GM23338 (cell line): ENCODE results near the gene IL19. TPM values are rescaled to one million over a fixed set of nuclear protein-coding genes. Genes with fewer than 3 reads are reported as not detected.

Experiments used
- ATAC-seq: fragments of 200-7000 bp; cut with Tn5 transposase; 3 replicates; pipeline ENCODE4 v1.9.1; 2020
- DNase-seq: peaks from one replicate; pipeline ENCODE4 v3.0.0-alpha.2; 2015; ENCODE audit warnings: low spot score
- H2AFZ ChIP-seq: fragments of 200-600 bp; sonication (generic); 2 replicates; pipeline ENCODE4 v1.8.0; 2016; ENCODE audit warnings: antibody characterized with exemption, mild to moderate bottlenecking, moderate library complexity
- H3F3A ChIP-seq: fragments of 200-600 bp; sonication (generic); replicated peaks from 2 replicates; pipeline ENCODE4 v1.8.0; 2017; ENCODE audit warnings: antibody characterized with exemption, mixed run types, low read depth
- H3K27ac ChIP-seq: fragments of 200-600 bp; sonication (generic); 2 replicates; pipeline ENCODE4 v1.6.1; 2016; ENCODE audit warnings: low read depth
- H3K27me3 ChIP-seq: fragments of 200-600 bp; sonication (generic); 2 replicates; pipeline ENCODE4 v1.8.0; 2016; ENCODE audit warnings: mild to moderate bottlenecking, mixed run types, moderate library complexity; ENCODE audit not compliant: insufficient read depth
- H3K36me3 ChIP-seq: fragments of 200-600 bp; sonication (generic); 2 replicates; pipeline ENCODE4 v1.8.0; 2016; ENCODE audit warnings: mild to moderate bottlenecking; ENCODE audit not compliant: insufficient read depth
- H3K4me1 ChIP-seq: fragments of 200-600 bp; sonication (generic); 2 replicates; pipeline ENCODE4 v1.8.0; 2016; ENCODE audit warnings: mild to moderate bottlenecking, moderate library complexity; ENCODE audit not compliant: insufficient read depth
- H3K4me2 ChIP-seq: fragments of 200-600 bp; sonication (generic); 2 replicates; pipeline ENCODE4 v1.7.1; 2017; ENCODE audit warnings: mixed run types
- H3K4me3 ChIP-seq: fragments of 200-600 bp; sonication (generic); 2 replicates; pipeline ENCODE4 v1.6.1; 2016; ENCODE audit warnings: mixed run types
- H3K79me2 ChIP-seq: fragments of 200-600 bp; sonication (generic); replicated peaks from 2 replicates; pipeline ENCODE4 v1.8.0; 2017; ENCODE audit warnings: mild to moderate bottlenecking; ENCODE audit not compliant: insufficient read depth
- H3K9me2 ChIP-seq: fragments of 200-600 bp; sonication (generic); 2 replicates; pipeline ENCODE4 v1.8.0; 2017; ENCODE audit not compliant: insufficient read depth
- H4K20me1 ChIP-seq: fragments of 200-600 bp; sonication (generic); replicated peaks from 2 replicates; pipeline ENCODE4 v1.8.0; 2017; ENCODE audit warnings: mild to moderate bottlenecking; ENCODE audit not compliant: insufficient read depth
- H3K27ac Mint-ChIP-seq: 2 replicates; pipeline ENCODE4 v1.8.0; 2020; ENCODE audit warnings: inconsistent platforms, mild to moderate bottlenecking, moderate library complexity, mixed read lengths
- H3K27me3 Mint-ChIP-seq: 3 replicates; pipeline ENCODE4 v1.8.0; 2022; ENCODE audit warnings: low read depth, mild to moderate bottlenecking, moderate library complexity, mixed read lengths, inconsistent platforms; ENCODE audit not compliant: insufficient read depth, poor library complexity
- H3K36me3 Mint-ChIP-seq: 3 replicates; pipeline ENCODE4 v1.8.0; 2021; ENCODE audit warnings: low read depth, mild to moderate bottlenecking, inconsistent platforms, moderate library complexity, mixed read lengths
- H3K4me1 Mint-ChIP-seq: 3 replicates; pipeline ENCODE4 v1.8.0; 2020; ENCODE audit warnings: mild to moderate bottlenecking, inconsistent platforms, mixed read lengths
- H3K4me3 Mint-ChIP-seq: 3 replicates; pipeline ENCODE4 v1.8.0; 2021; ENCODE audit warnings: moderate library complexity, mild to moderate bottlenecking, inconsistent platforms, mixed read lengths
- H3K9me3 Mint-ChIP-seq: 3 replicates; pipeline ENCODE4 v1.8.0; 2020; ENCODE audit warnings: moderate library complexity, mild to moderate bottlenecking, inconsistent platforms, mixed read lengths
- CTCF ChIP-seq, 2 experiments: fragments of 200-600 bp in 1 of 2; sonication (generic) in 1 of 2; conservative IDR thresholded peaks; 2 replicates each; pipeline versions ENCODE4 v1.5.1 to v1.6.1; 2016 to 2017; ENCODE audit warnings: antibody characterized with exemption in 2 of 2, low read depth in 2 of 2, mild to moderate bottlenecking in 2 of 2, moderate library complexity in 1 of 2
- ETS1 ChIP-seq: IDR thresholded peaks from 2 replicates; pipeline ENCODE4 v1.6.1; 2016; ENCODE audit warnings: antibody characterized with exemption
- EZH2 ChIP-seq: fragments of 200-600 bp; sonication (generic); IDR thresholded peaks from one replicate; pipeline ENCODE4 v1.8.0; 2017; ENCODE audit warnings: antibody characterized with exemption, mild to moderate bottlenecking, low read depth; ENCODE audit not compliant: unreplicated experiment
- NANOG ChIP-seq: IDR thresholded peaks from 2 replicates; pipeline ENCODE4 v1.6.1; 2016; ENCODE audit warnings: antibody characterized with exemption, borderline replicate concordance
- REST ChIP-seq: IDR thresholded peaks from one replicate; pipeline ENCODE4 v1.6.1; 2018; ENCODE audit warnings: antibody characterized with exemption; ENCODE audit not compliant: unreplicated experiment
- ZNF331 ChIP-seq: fragments of 250-450 bp; sonication (Bioruptor Pico); IDR thresholded peaks from 2 replicates; pipeline ENCODE4 v1.5.0; 2020; ENCODE audit warnings: low read depth, mild to moderate bottlenecking, moderate library complexity
- polyA plus RNA-seq: library from polyadenylated mRNA; unstranded; fragments of >200 nt; fragmentation: Nextera tagmentation; extraction: Ambion mirVana; gene quantifications from 2 replicates; pipeline ENCODE4 v1.2.1, GENCODE V29; 2016
- total RNA-seq: library from RNA; depleted of rRNA; stranded (reverse); fragments of >200 nt; shearing (Covaris generic); gene quantifications from 2 replicates; pipeline ENCODE4 v1.2.3, GENCODE V29; 2014
- TF ChIP-seq, protein P1 (sequence below): fragments of 250-450 bp; sonication (Bioruptor Pico); IDR thresholded peaks from 2 replicates; pipeline ENCODE4 v1.5.0; 2020; ENCODE audit warnings: mild to moderate bottlenecking, moderate library complexity

IL19 gene
- total and polyA plus RNA-seq, 2 experiments from 2014 or later, result not detected

DNA sequence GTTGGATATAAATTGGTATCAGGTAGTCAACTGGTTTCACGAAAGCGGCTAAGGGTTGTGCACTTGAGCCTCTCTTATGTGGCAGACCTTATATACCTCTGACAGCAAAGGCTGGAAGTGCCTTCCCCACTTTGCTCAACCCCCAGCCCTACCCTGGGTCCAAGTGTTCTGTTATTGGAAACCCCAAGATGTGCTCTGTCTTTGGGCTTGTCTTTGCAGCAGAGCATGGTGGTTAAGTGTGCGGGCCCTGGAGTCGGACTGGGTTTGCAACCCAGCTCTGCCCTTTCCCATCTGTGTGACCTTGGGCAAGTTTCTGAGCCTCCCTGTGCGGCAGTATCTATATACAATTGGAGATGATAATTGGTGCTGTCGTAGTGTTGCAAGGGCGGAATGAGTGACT, 12.9 kb downstream of the IL19 start (continued):
- TF ChIP-seq, protein P1, sequence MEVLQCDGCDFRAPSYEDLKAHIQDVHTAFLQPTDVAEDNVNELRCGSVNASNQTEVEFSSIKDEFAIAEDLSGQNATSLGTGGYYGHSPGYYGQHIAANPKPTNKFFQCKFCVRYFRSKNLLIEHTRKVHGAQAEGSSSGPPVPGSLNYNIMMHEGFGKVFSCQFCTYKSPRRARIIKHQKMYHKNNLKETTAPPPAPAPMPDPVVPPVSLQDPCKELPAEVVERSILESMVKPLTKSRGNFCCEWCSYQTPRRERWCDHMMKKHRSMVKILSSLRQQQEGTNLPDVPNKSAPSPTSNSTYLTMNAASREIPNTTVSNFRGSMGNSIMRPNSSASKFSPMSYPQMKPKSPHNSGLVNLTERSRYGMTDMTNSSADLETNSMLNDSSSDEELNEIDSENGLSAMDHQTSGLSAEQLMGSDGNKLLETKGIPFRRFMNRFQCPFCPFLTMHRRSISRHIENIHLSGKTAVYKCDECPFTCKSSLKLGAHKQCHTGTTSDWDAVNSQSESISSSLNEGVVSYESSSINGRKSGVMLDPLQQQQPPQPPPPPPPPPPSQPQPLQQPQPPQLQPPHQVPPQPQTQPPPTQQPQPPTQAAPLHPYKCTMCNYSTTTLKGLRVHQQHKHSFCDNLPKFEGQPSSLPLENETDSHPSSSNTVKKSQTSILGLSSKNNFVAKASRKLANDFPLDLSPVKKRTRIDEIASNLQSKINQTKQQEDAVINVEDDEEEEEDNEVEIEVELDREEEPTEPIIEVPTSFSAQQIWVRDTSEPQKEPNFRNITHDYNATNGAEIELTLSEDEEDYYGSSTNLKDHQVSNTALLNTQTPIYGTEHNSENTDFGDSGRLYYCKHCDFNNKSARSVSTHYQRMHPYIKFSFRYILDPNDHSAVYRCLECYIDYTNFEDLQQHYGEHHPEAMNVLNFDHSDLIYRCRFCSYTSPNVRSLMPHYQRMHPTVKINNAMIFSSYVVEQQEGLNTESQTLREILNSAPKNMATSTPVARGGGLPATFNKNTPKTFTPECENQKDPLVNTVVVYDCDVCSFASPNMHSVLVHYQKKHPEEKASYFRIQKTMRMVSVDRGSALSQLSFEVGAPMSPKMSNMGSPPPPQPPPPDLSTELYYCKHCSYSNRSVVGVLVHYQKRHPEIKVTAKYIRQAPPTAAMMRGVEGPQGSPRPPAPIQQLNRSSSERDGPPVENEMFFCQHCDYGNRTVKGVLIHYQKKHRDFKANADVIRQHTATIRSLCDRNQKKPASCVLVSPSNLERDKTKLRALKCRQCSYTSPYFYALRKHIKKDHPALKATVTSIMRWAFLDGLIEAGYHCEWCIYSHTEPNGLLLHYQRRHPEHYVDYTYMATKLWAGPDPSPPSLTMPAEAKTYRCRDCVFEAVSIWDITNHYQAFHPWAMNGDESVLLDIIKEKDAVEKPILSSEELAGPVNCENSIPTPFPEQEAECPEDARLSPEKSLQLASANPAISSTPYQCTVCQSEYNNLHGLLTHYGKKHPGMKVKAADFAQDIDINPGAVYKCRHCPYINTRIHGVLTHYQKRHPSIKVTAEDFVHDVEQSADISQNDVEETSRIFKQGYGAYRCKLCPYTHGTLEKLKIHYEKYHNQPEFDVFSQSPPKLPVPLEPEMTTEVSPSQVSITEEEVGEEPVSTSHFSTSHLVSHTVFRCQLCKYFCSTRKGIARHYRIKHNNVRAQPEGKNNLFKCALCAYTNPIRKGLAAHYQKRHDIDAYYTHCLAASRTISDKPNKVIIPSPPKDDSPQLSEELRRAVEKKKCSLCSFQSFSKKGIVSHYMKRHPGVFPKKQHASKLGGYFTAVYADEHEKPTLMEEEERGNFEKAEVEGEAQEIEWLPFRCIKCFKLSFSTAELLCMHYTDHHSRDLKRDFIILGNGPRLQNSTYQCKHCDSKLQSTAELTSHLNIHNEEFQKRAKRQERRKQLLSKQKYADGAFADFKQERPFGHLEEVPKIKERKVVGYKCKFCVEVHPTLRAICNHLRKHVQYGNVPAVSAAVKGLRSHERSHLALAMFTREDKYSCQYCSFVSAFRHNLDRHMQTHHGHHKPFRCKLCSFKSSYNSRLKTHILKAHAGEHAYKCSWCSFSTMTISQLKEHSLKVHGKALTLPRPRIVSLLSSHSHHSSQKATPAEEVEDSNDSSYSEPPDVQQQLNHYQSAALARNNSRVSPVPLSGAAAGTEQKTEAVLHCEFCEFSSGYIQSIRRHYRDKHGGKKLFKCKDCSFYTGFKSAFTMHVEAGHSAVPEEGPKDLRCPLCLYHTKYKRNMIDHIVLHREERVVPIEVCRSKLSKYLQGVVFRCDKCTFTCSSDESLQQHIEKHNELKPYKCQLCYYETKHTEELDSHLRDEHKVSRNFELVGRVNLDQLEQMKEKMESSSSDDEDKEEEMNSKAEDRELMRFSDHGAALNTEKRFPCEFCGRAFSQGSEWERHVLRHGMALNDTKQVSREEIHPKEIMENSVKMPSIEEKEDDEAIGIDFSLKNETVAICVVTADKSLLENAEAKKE (CRISPR knock-in tag), result no peak
- no peak for TF ChIP-seq EZH2
- no peak for TF ChIP-seq NANOG
- no peak for TF ChIP-seq REST

GRCh38 chr1:206784471-206784903, 13.9 kb downstream of the IL19 start:
- no peak overlapping the region for H3K27ac ChIP-seq
- H3K4me1 Mint-ChIP-seq, result peaks cover 4% of the 10 kb centered on the region; the same call in 2 of the 3 replicates
- H3K9me2 ChIP-seq, result no peaks in the 10 kb centered on the region
- no peaks in the 10 kb centered on the region for H3F3A ChIP-seq
- H3K36me3 Mint-ChIP-seq, result no peaks in the 10 kb centered on the region
- no peak overlapping the region for H3K27ac Mint-ChIP-seq
- H3K4me3 ChIP-seq, result no peak overlapping the region
- H3K27me3 ChIP-seq, result no peaks in the 10 kb centered on the region
- H4K20me1 ChIP-seq, result no peaks in the 10 kb centered on the region
- H3K27me3 Mint-ChIP-seq, result peaks cover 3% of the 10 kb centered on the region
- no peaks in the 10 kb centered on the region for H3K36me3 ChIP-seq
- H2AFZ ChIP-seq, result no peak overlapping the region
- no peak overlapping the region for H3K4me2 ChIP-seq
- no peaks in the 10 kb centered on the region for H3K9me3 Mint-ChIP-seq
- H3K4me1 ChIP-seq, result no peaks in the 10 kb centered on the region
- H3K4me3 Mint-ChIP-seq, result no peak overlapping the region
- ATAC-seq (no peak), DNase-seq (no peak)
- H3K79me2 ChIP-seq, result no peaks in the 10 kb centered on the region
- TF ChIP-seq REST, result no peak
- TF ChIP-seq ZNF331, result no peak
- TF ChIP-seq CTCF (conservative IDR thresholded peaks at IDR 0.05; ENCODE audit: low read depth in 2 of 2), result no peak
- no peak for TF ChIP-seq ETS1
